Karpas-422 (cell line): Measurements from ENCODE around the gene MTX3. TPM values are rescaled to one million over a fixed set of nuclear protein-coding genes. Genes with fewer than 3 reads are reported as not detected.

Experiments used
- DNase-seq: peaks from one replicate; pipeline ENCODE4 v3.0.0-alpha.2; 2015
- H2AFZ ChIP-seq: fragments of 200-600 bp; sonication (generic); 2 replicates; pipeline ENCODE4 v1.6.1; 2014; ENCODE audit warnings: antibody characterized with exemption, low read length, mixed read lengths
- H3K27ac ChIP-seq: fragments of 200-600 bp; sonication (generic); 2 replicates; pipeline ENCODE4 v1.5.1; 2014; ENCODE audit warnings: mild to moderate bottlenecking, low read length, moderate library complexity
- H3K27me3 ChIP-seq: fragments of 200-600 bp; sonication (generic); 2 replicates; pipeline ENCODE4 v1.6.1; 2014; ENCODE audit warnings: low read length, mixed read lengths
- H3K36me3 ChIP-seq: fragments of 200-600 bp; sonication (generic); 2 replicates; pipeline ENCODE4 v1.6.1; 2014; ENCODE audit warnings: low read length, mixed read lengths; ENCODE audit not compliant: insufficient read depth
- H3K4me1 ChIP-seq: fragments of 200-600 bp; sonication (generic); 2 replicates; pipeline ENCODE4 v1.6.1; 2014; ENCODE audit warnings: mild to moderate bottlenecking, low read length, mixed read lengths
- H3K4me2 ChIP-seq: fragments of 200-600 bp; sonication (generic); 2 replicates; pipeline ENCODE4 v1.6.1; 2014; ENCODE audit warnings: low read length, low read depth, mild to moderate bottlenecking; ENCODE audit not compliant: poor library complexity, severe bottlenecking
- H3K4me3 ChIP-seq: fragments of 200-600 bp; sonication (generic); 2 replicates; pipeline ENCODE4 v1.5.1; 2014; ENCODE audit warnings: mild to moderate bottlenecking, antibody characterized with exemption, low read length, mixed read lengths
- H3K79me2 ChIP-seq: fragments of 200-600 bp; sonication (generic); 2 replicates; pipeline ENCODE4 v1.6.1; 2014; ENCODE audit warnings: mild to moderate bottlenecking, low read length, mixed read lengths
- H3K9ac ChIP-seq: fragments of 200-600 bp; sonication (generic); 2 replicates; pipeline ENCODE4 v1.6.0; 2014; ENCODE audit warnings: low read length
- H3K9me2 ChIP-seq: fragments of 200-600 bp; sonication (generic), shearing (Covaris generic); replicated peaks from 2 replicates; pipeline ENCODE4 v1.6.0; 2014; ENCODE audit warnings: mild to moderate bottlenecking, low read length, moderate library complexity; ENCODE audit not compliant: insufficient read depth
- H3K9me3 ChIP-seq: fragments of 300-700, 200-600 bp; sonication (generic); 2 replicates; pipeline ENCODE4 v1.6.1; 2014; ENCODE audit warnings: low read length, mixed read lengths
- H4K20me1 ChIP-seq: fragments of 200-600 bp; sonication (generic); 2 replicates; pipeline ENCODE4 v1.6.1; 2014; ENCODE audit warnings: mild to moderate bottlenecking, antibody characterized with exemption, low read length, low read depth; ENCODE audit not compliant: insufficient read depth
- total RNA-seq: library from RNA; depleted of rRNA; stranded (reverse); fragments of >200 nt; shearing (Covaris generic); gene quantifications from 2 replicates; pipeline ENCODE4 v1.2.3, GENCODE V29; 2014; ENCODE audit warnings: low replicate concordance

MTX3 gene
- total RNA-seq, 1 experiment from 2014 or later, result 19.3 TPM

DNA sequence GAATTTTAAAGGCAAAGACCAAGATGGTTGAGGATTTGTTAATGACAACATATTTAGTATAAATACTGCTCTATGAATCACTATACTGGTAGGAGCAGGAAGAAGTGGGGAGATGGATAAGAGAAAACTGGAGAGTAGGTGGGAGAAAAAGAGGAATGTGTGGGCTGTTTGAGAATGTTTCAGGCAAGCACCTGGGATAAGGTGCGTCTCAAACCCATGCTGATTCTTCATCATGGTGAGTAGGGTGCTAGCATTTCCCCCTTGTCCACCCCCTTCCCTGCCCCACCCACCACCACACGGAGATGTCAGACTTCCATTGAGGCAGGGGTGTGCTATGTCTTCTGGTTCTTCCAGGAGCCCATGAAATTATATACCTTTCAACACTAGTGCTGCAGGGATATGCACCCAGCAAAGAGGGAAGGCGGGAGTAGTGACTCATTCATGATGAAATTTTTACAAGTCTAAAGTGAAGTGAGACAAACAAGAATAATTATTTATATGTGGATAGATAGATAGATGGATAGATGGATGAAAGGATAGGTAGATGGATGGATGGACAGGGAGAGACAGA is 54.3 kb downstream of the MTX3 start:
- no peaks in the 10 kb centered on the region for H3K27me3 ChIP-seq
- H3K9me2 ChIP-seq, result no peaks in the 10 kb centered on the region
- no peaks in the 10 kb centered on the region for H3K36me3 ChIP-seq
- no peak overlapping the region for H2AFZ ChIP-seq
- no peaks in the 10 kb centered on the region for H3K4me1 ChIP-seq
- no peak for DNase-seq
- H4K20me1 ChIP-seq, result no peaks in the 10 kb centered on the region
- no peak overlapping the region for H3K4me2 ChIP-seq
- no peak overlapping the region for H3K9ac ChIP-seq
- H3K79me2 ChIP-seq, result no peaks in the 10 kb centered on the region
- no peak overlapping the region for H3K4me3 ChIP-seq
- no peaks in the 10 kb centered on the region for H3K9me3 ChIP-seq
- no peak overlapping the region for H3K27ac ChIP-seq

DNA sequence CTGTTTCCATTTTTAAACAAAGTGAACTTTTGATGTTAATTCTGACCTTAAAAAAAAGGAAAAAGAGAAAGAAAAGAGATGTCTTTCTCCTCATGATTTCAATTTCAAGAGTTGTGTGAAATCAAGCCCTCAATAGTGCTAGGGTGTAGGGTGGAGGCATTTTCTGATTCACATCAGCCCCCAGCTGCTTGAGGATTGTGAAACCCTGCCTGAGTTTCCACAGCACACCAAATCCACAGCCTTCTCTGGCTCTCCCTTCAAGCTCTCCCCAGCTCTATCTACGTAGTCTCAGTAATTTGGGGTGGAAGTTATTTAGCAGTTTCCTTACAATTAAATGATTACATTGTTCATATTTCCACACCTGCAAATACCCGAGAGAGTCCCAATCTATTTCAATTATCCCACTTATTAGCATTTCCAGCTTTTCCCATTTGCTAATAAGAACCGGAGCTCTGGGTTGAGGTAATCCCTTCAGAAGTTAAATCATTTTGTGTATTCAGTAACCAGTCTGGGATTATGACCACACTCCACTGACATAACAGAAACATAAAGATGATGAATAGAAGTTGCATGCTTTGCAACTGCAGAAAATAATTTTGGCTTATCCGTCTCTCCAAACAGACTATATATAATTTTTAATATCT is 54.9 kb downstream of the MTX3 start:
- H3K79me2 ChIP-seq, result no peaks in the 10 kb centered on the region
- no peaks in the 10 kb centered on the region for H3K9me2 ChIP-seq
- no peak overlapping the region for H2AFZ ChIP-seq
- H3K4me2 ChIP-seq, result no peak overlapping the region
- DNase-seq, result no peak
- no peaks in the 10 kb centered on the region for H3K4me1 ChIP-seq
- no peaks in the 10 kb centered on the region for H4K20me1 ChIP-seq
- H3K9me3 ChIP-seq, result no peaks in the 10 kb centered on the region
- H3K4me3 ChIP-seq, result no peak overlapping the region
- no peaks in the 10 kb centered on the region for H3K36me3 ChIP-seq
- H3K27me3 ChIP-seq, result no peaks in the 10 kb centered on the region
- H3K27ac ChIP-seq, result no peak overlapping the region
- H3K9ac ChIP-seq, result no peak overlapping the region

DNA sequence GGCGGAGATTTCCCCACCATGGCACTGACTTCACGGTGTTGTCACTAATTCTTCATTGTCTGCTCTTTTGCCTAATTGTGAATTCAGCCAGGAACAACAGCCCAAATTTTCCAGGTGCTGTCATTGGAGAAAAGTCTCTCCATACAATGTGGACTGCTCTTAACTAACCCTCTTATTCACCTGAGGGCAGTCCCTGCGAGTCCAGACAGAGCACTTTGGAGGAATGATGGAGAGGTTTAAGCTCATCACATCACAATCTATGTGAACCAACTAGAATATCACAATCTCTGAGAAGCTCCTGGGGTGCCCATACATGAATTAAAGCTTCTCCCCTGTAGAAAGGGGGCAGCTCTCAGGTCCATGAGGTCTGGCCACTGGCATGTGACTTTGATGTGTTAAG is 56.4 kb downstream of the MTX3 start:
- H3K79me2 ChIP-seq, result no peaks in the 10 kb centered on the region
- H2AFZ ChIP-seq, result no peak overlapping the region
- no peak overlapping the region for H3K9ac ChIP-seq
- H3K27me3 ChIP-seq, result no peaks in the 10 kb centered on the region
- H3K4me3 ChIP-seq, result no peak overlapping the region
- no peaks in the 10 kb centered on the region for H3K9me2 ChIP-seq
- no peaks in the 10 kb centered on the region for H3K9me3 ChIP-seq
- H3K36me3 ChIP-seq, result no peaks in the 10 kb centered on the region
- no peaks in the 10 kb centered on the region for H3K4me1 ChIP-seq
- H3K27ac ChIP-seq, result no peak overlapping the region
- no peak for DNase-seq
- H3K4me2 ChIP-seq, result no peak overlapping the region
- no peaks in the 10 kb centered on the region for H4K20me1 ChIP-seq

DNA sequence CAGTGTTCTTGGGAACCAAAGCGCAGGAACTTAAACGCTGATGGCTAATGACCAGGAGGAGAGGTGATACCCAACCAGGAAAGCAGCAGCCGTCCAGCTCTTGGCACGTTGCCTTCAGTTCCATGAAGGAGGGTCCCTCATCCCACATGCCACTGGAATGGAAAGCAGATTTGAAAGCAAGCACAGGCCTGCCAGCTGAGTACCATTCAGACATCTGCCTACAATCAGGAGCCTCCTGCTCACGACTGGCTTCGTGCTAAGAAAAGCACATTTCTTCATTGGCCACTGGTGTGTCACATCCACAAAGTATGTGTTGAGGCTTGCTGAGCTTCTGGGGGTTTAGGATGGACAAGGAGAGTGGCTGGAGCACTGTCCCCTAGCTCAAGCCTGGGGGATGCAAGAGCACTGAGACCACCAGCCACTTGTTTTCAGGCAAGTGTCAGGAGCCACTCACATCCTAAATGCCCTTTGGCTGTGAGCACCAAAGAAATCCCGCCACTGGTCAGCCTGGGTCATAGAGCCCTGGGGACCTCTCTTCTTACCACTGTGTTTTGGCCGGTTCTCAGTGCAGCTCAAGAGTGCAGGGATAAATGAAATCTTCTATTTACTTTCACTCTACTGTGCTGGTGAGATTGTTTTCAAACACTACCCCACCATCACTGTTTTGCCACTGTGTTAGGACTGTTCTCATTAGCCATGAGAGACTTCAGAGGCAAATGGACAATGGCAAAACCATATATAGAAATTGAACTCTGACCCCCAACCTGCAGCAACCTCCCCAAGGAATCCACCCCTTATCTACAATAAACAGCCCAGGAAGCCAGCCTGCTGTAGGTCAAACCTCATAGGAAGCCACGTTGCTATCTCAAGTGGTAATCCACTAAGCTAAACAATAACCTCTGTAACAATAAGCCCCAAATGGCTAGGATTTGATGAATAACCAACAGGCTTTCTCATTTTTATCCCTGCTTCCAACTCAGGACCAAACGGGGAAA is 58.3 kb downstream of the MTX3 start:
- H4K20me1 ChIP-seq, result no peaks in the 10 kb centered on the region
- H3K9me2 ChIP-seq, result no peaks in the 10 kb centered on the region
- no peak for DNase-seq
- H3K79me2 ChIP-seq, result no peaks in the 10 kb centered on the region
- no peaks in the 10 kb centered on the region for H3K27me3 ChIP-seq
- no peaks in the 10 kb centered on the region for H3K4me1 ChIP-seq
- no peak overlapping the region for H3K27ac ChIP-seq
- no peaks in the 10 kb centered on the region for H3K36me3 ChIP-seq
- H3K4me2 ChIP-seq, result no peak overlapping the region
- H3K4me3 ChIP-seq, result no peak overlapping the region
- H3K9me3 ChIP-seq, result no peaks in the 10 kb centered on the region
- no peak overlapping the region for H2AFZ ChIP-seq
- no peak overlapping the region for H3K9ac ChIP-seq

DNA sequence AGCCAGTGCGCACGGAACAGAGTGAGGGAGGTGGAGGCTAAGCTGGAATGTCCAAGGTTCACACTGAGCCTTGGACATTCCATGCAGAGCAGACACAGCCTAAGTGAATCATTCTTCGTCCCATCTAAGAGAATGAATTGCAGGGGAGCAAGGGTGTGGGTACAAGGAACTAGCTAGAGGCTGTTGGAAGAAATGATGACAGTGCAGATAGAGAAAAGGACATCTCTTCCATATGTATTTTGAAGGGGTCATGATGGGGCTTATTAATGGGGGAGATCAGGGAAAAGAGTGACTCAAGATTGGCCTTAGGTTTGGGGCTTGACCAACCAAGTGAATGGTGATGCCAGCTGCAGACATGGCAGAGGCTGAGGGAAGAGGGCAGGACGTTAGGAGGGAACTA is 59.2 kb downstream of the MTX3 start:
- H3K4me3 ChIP-seq, result no peak overlapping the region
- H3K27me3 ChIP-seq, result no peaks in the 10 kb centered on the region
- H4K20me1 ChIP-seq, result no peaks in the 10 kb centered on the region
- H3K4me1 ChIP-seq, result no peaks in the 10 kb centered on the region
- no peak for DNase-seq
- no peak overlapping the region for H3K9ac ChIP-seq
- H3K9me3 ChIP-seq, result no peaks in the 10 kb centered on the region
- no peaks in the 10 kb centered on the region for H3K79me2 ChIP-seq
- no peak overlapping the region for H2AFZ ChIP-seq
- no peak overlapping the region for H3K4me2 ChIP-seq
- H3K27ac ChIP-seq, result no peak overlapping the region
- H3K9me2 ChIP-seq, result no peaks in the 10 kb centered on the region
- no peaks in the 10 kb centered on the region for H3K36me3 ChIP-seq

DNA sequence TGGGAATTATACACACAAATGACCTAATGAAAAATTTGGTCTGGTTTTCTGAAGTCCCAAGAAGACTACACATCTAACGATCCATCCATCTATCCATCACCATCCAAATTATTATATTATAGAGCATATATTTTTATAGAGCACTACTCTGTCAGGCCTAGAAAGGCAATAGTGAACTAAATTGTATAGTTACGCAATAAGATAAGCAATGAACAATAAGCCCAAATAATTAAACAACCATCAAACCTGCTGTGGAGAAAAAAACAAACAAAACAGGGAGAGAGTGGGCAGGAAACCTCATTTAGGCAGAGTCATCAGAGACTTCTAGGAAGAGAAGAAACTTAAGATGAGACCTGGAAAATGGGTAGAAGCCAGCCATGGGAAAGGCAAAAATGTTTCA is 59.7 kb downstream of the MTX3 start:
- no peaks in the 10 kb centered on the region for H4K20me1 ChIP-seq
- no peaks in the 10 kb centered on the region for H3K4me1 ChIP-seq
- H3K36me3 ChIP-seq, result no peaks in the 10 kb centered on the region
- no peaks in the 10 kb centered on the region for H3K27me3 ChIP-seq
- no peak overlapping the region for H2AFZ ChIP-seq
- H3K27ac ChIP-seq, result no peak overlapping the region
- no peaks in the 10 kb centered on the region for H3K9me3 ChIP-seq
- H3K4me3 ChIP-seq, result no peak overlapping the region
- no peaks in the 10 kb centered on the region for H3K9me2 ChIP-seq
- H3K9ac ChIP-seq, result no peak overlapping the region
- DNase-seq, result no peak
- no peaks in the 10 kb centered on the region for H3K79me2 ChIP-seq
- no peak overlapping the region for H3K4me2 ChIP-seq

DNA sequence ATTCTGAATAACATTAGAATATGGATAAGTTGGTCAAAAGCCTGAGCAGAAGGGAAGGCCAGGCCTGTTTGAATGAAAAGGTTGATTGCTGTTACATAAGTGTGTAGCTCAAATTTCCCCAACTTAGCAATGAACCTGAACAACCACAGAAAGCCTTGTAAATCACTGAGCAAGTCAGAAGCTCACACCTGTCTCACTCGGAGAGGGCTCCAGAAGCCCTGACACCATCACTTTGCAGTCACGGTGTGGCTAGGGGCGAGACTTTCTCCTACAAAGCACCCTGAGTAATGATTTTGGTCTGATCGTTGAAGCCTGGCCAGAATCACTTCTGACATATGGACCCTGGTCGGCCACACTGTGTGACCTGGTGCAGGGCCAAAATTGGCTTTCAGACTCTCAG is 62.0 kb downstream of the MTX3 start:
- no peak overlapping the region for H3K9ac ChIP-seq
- DNase-seq, result no peak
- H3K4me1 ChIP-seq, result no peaks in the 10 kb centered on the region

More for the DNA sequence above, 62.0 kb downstream of the MTX3 start:
- H3K79me2 ChIP-seq, result no peaks in the 10 kb centered on the region
- no peak overlapping the region for H3K27ac ChIP-seq
- H3K36me3 ChIP-seq, result no peaks in the 10 kb centered on the region
- no peak overlapping the region for H3K4me2 ChIP-seq
- no peak overlapping the region for H3K4me3 ChIP-seq
- H2AFZ ChIP-seq, result no peak overlapping the region
- H3K27me3 ChIP-seq, result no peaks in the 10 kb centered on the region
- no peaks in the 10 kb centered on the region for H4K20me1 ChIP-seq
- no peaks in the 10 kb centered on the region for H3K9me3 ChIP-seq
- H3K9me2 ChIP-seq, result no peaks in the 10 kb centered on the region
